ENCODE results near the gene FAM13C. TPM values are rescaled to one million over a fixed set of nuclear protein-coding genes. Genes with fewer than 3 reads are reported as not detected.

The FAM13C gene
- total and polyA plus RNA-seq, 11 donors, result 1.00 to 12.4 (median 8.3) TPM

DNA sequence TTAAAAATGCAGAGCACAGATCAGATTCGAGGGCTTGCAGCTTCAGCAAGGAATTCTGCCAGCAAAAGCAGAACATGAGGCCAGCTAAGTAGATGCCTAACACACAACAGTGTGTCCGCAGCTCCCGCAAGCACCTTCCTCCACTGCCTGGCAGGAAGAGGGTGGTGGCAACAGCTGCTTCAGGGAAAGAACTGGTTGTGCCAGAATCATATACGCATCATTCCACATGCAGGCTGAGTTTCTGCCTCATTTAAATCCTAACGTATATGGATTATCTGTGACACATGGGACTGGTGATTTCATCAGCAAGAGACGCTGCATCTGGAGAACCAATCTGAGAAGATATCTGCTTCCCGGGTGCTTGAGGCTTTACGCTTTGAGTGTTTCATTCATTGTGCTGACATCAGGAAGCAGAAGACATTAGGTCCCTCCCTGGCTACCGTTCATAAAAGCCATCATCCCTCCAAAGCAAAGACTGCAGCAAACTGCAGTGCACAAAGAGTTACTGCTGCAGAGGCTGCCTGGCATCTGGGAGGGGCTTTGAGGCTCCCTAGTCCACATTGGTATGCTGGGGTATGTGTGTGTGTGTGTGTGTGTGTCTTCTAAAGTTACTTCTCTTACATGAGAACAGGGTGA is 78.8 kb downstream of the FAM13C start:
- 42 to 63% (median 58%) methylated on average over 8 to 9 of the region's 9 CpGs for WGBS, 4 donors
- no peaks in the 10 kb centered on the region for H3K9me3 ChIP-seq
- peaks cover 0 to 15% (median 2%) of the 10 kb centered on the region in 9 donors for H3K36me3 ChIP-seq
- no peak overlapping the region for H3K4me3 ChIP-seq
- no peaks in the 10 kb centered on the region for H3K27me3 ChIP-seq
- H3K4me1 ChIP-seq, result peaks cover 0 to 10% (median 0%) of the 10 kb centered on the region in 12 donors
- intact Hi-C loops (cut with DNase I), result no loop called here
- TF ChIP-seq, protein P1, sequence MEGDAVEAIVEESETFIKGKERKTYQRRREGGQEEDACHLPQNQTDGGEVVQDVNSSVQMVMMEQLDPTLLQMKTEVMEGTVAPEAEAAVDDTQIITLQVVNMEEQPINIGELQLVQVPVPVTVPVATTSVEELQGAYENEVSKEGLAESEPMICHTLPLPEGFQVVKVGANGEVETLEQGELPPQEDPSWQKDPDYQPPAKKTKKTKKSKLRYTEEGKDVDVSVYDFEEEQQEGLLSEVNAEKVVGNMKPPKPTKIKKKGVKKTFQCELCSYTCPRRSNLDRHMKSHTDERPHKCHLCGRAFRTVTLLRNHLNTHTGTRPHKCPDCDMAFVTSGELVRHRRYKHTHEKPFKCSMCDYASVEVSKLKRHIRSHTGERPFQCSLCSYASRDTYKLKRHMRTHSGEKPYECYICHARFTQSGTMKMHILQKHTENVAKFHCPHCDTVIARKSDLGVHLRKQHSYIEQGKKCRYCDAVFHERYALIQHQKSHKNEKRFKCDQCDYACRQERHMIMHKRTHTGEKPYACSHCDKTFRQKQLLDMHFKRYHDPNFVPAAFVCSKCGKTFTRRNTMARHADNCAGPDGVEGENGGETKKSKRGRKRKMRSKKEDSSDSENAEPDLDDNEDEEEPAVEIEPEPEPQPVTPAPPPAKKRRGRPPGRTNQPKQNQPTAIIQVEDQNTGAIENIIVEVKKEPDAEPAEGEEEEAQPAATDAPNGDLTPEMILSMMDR (IDR thresholded peaks at IDR 0.05), result no peak
- no peak overlapping the region for H3K27ac ChIP-seq
- DNase-seq, result no peak
- no peak for ATAC-seq

DNA sequence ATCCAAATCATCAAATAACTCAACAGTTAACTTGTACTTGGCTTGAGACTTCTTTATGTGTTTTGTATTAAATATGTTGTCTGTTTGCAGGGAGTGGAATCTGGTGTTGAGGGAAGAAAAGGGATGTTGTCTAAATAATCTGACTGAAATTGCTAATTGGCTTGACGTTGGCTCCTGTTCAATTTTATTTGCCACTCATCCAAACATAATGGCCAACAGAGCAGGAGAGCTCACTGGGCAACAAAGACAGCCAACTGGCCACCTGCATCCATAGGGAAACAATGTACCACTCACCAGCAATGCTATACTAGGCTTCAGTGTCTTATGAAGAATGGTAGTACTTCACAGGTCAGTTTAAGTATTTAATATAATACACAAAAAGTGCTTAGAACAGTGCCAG is 80.5 kb downstream of the FAM13C start:
- peaks cover 0 to 10% (median 0%) of the 10 kb centered on the region in 12 donors for H3K4me1 ChIP-seq
- H3K36me3 ChIP-seq, result peaks cover 0 to 15% (median 2%) of the 10 kb centered on the region in 9 donors
- H3K4me3 ChIP-seq, result no peak overlapping the region
- no peak for ATAC-seq
- 77 to 95% (median 87%) methylated on average over 1 of the region's 1 CpG for WGBS, 4 donors
- no peak overlapping the region for H3K27ac ChIP-seq
- no peak for DNase-seq
- no peaks in the 10 kb centered on the region for H3K27me3 ChIP-seq
- TF ChIP-seq POLR2A (IDR thresholded peaks at IDR 0.05), result no peak
- TF ChIP-seq, protein P1 (IDR thresholded peaks at IDR 0.05), result no peak
- intact Hi-C loops (cut with DNase I), result no loop called here
- H3K9me3 ChIP-seq, result no peaks in the 10 kb centered on the region

DNA sequence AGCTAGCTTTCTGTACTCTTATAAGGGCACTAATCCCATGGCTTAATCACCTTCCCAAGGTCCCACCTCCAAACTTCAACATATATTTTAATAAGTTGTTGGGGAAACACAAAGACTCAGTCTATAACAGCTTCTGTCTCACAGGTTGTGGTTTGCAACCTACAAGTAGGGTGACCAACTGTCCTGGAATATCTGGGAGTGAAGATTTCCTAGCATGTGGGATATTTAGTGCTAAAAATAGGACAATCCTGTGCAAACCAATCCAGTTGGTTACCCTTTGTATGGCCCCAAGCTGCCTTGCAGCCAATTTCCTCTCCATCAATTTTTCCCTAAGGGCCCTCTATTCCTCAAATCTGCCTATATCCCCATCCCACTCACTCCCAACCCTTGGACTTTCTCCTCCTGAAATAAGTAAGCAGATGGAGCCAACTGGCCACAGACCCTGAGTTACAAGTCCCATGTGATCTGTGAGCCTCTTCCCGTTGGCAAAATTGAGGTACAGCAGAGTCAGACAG is 82.3 kb downstream of the FAM13C start:
- Histone ChIP-seq H3K27ac (no peak overlapping the region), H3K36me3 (peaks cover 0 to 15% (median 2%) of the 10 kb centered on the region in 9 donors), H3K27me3 (no peaks in the 10 kb centered on the region), H3K4me1 (peaks cover 0 to 8% (median 0%) of the 10 kb centered on the region in 12 donors), H3K9me3 (no peaks in the 10 kb centered on the region), H3K4me3 (no peak overlapping the region)
- TF ChIP-seq, protein P1 (IDR thresholded peaks at IDR 0.05), result no peak
- ATAC-seq (no peak), DNase-seq (no peak)
- intact Hi-C loops (cut with DNase I), result no loop called here
- WGBS, 4 donors, result 64 to 95% (median 80%) methylated on average over 1 of the region's 1 CpG

DNA sequence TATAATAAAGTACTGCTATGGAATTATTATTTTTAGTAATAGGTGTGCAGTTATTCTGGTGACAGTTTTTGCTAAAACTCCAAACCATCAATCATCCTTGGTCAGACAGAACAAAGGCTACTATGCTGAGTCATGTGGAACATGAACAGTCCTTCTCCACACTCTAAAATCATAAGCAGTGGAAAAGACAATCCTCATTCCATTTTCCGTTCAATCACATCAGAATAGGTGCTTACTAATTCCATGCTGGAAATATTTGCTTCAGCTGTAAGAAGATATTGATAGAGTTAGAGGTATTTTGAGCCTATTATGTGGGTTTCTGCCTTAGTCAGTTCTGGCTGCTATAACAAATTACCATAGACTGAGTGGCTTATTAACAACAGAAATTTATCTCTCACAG is 82.9 kb downstream of the FAM13C start:
- ATAC-seq (no peak), DNase-seq (no peak)
- peaks cover 0 to 8% (median 0%) of the 10 kb centered on the region in 12 donors for H3K4me1 ChIP-seq
- TF ChIP-seq POLR2A (IDR thresholded peaks at IDR 0.05), result no peak
- TF ChIP-seq, protein P1 (IDR thresholded peaks at IDR 0.05), result no peak
- H3K36me3 ChIP-seq, result peaks cover 0 to 15% (median 4%) of the 10 kb centered on the region in 9 donors
- H3K9me3 ChIP-seq, result no peaks in the 10 kb centered on the region
- H3K4me3 ChIP-seq, result no peak overlapping the region
- H3K27ac ChIP-seq, result no peak overlapping the region
- H3K27me3 ChIP-seq, result no peaks in the 10 kb centered on the region
- intact Hi-C loops (cut with DNase I), result no loop called here
- 94 to 97% (median 96%) methylated on average over 1 of the region's 1 CpG for WGBS, 4 donors
